CD4-positive, alpha-beta T cell treated with Interferon gamma for 1 hour (primary cell): ENCODE data around the gene IFNA21.
A peak's percentile ranks its signal among the peaks of the same experiment; 100 is the strongest.
"Not testable (repeated sequence)": the region's sequence is repeated elsewhere in the genome, so short reads cannot be mapped to it uniquely, and the experiment has no call there.

Experiments used
- DNase-seq: peaks from one replicate; pipeline ENCODE4 v3.0.0-alpha.2; 2020

Gene IFNA21

GRCh38 chr9:21166560-21166959 is at the start of gene IFNA21:
IFNA21 (minus strand) TSS chr9:21166660; CDS start chr9:21166612, 48 bp downstream.
- DNase-seq, result not testable (repeated sequence)

- DNase-seq, result not testable (repeated sequence)
These were observed 47.2 kb upstream of the IFNA21 start for GRCh38 chr9:21213411-21214326.

- not testable (repeated sequence) for DNase-seq
These were observed 45.7 kb upstream of the IFNA21 start for GRCh38 chr9:21212160-21212559.

- DNase-seq, result not testable (repeated sequence)
These were observed 44.3 kb upstream of the IFNA21 start for GRCh38 chr9:21210782-21211181.

GRCh38 chr9:21210311-21210710 is 43.9 kb upstream of the IFNA21 start:
- no peak for DNase-seq

GRCh38 chr9:21207043-21207442 is 40.6 kb upstream of the IFNA21 start, which contains the start of gene IFNA10:
IFNA10 (minus strand) TSS chr9:21207143; CDS start chr9:21207097, 46 bp downstream.
- DNase-seq, result not testable (repeated sequence)

- DNase-seq, result no peak
These were observed 38.7 kb upstream of the IFNA21 start for GRCh38 chr9:21205204-21205603.

- DNase-seq, result not testable (repeated sequence)
These were observed 35.6 kb upstream of the IFNA21 start, which contains the start of gene IFNA7 for GRCh38 chr9:21202105-21202504. IFNA7 (minus strand) TSS chr9:21202205; CDS start chr9:21202165, 40 bp downstream.

- DNase-seq, result peak; percentile 30
These were observed 28.7 kb upstream of the IFNA21 start for GRCh38 chr9:21194867-21195776.

- not testable (repeated sequence) for DNase-seq
These were observed 21.0 kb upstream of the IFNA21 start, which contains the start of gene IFNA4 for GRCh38 chr9:21187487-21187886. IFNA4 (minus strand) TSS chr9:21187587; CDS start chr9:21187531, 56 bp downstream.

- DNase-seq, result peak; percentile 23
These were observed 16.6 kb upstream of the IFNA21 start for GRCh38 chr9:21182810-21183736.

- no peak for DNase-seq
These were observed 8.2 kb upstream of the IFNA21 start for GRCh38 chr9:21174671-21175070.

GRCh38 chr9:21172156-21172555 is 5.7 kb upstream of the IFNA21 start:
- no peak for DNase-seq

- no peak for DNase-seq
These were observed 4.9 kb upstream of the IFNA21 start for GRCh38 chr9:21171351-21171750.

- no peak for DNase-seq
These were observed 944 bp downstream of the IFNA21 start for GRCh38 chr9:21165516-21165915.

- peak; percentile 9 for DNase-seq
These were observed 6.3 kb downstream of the IFNA21 start for GRCh38 chr9:21160178-21160577.

- no peak for DNase-seq
These were observed 11.0 kb downstream of the IFNA21 start for GRCh38 chr9:21155501-21155900.

GRCh38 chr9:21154018-21154608 is 12.3 kb downstream of the IFNA21 start:
- no peak for DNase-seq

- DNase-seq, result no peak
These were observed 13.0 kb downstream of the IFNA21 start for GRCh38 chr9:21153336-21154017.

- no peak for DNase-seq
These were observed 21.9 kb downstream of the IFNA21 start for GRCh38 chr9:21144603-21145002.

GRCh38 chr9:21141427-21141882 is 25.0 kb downstream of the IFNA21 start, which contains the start of gene IFNW1:
IFNW1 (minus strand) TSS chr9:21141832; CDS start chr9:21141570, 262 bp downstream.
- DNase-seq, result no peak
